Prostate gland (tissue), 2 donors: ENCODE results near the gene DTNB.

Experiments
- POLR2A ChIP-seq: fragments of 450-650 bp; IDR thresholded peaks from one replicate; pipeline ENCODE4 v1.6.1; 2016; ENCODE audit warnings: antibody characterized with exemption, mild to moderate bottlenecking
- TF ChIP-seq, protein P1 (sequence below), 4 experiments: fragments of 200-600 bp in 2 of 4; fragments of 450-650 bp in 2 of 4; sonication (generic) in 2 of 4; IDR thresholded peaks; 1 replicate in 3 of 4; 2 replicates in 1 of 4; pipeline ENCODE4 v1.5.1; 2016 to 2019; ENCODE audit warnings: antibody characterized with exemption in 4 of 4, mild to moderate bottlenecking in 2 of 4, moderate library complexity in 2 of 4

DNA sequence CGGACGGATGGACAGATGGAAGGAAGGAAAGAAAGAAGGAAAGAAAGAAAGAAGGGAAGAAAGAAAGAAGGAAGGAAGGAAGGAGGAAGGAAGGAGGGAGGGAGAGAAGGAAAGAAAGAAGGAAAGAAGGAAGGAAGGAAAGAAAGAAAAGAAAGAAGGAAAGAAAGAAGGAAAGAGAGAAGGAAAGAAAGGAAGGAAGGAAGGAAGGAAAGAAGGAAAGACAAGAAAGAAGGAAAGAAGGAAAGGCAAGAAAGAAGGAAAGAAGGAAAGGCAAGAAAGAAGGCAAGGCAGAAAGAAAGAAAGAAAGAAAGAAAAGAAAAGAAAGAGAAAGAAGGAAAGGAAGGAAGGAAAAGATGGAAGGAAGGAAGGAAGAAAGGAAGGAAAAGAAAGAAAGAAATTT lies 169.1 kb downstream of the DTNB start:
- TF ChIP-seq, protein P1, sequence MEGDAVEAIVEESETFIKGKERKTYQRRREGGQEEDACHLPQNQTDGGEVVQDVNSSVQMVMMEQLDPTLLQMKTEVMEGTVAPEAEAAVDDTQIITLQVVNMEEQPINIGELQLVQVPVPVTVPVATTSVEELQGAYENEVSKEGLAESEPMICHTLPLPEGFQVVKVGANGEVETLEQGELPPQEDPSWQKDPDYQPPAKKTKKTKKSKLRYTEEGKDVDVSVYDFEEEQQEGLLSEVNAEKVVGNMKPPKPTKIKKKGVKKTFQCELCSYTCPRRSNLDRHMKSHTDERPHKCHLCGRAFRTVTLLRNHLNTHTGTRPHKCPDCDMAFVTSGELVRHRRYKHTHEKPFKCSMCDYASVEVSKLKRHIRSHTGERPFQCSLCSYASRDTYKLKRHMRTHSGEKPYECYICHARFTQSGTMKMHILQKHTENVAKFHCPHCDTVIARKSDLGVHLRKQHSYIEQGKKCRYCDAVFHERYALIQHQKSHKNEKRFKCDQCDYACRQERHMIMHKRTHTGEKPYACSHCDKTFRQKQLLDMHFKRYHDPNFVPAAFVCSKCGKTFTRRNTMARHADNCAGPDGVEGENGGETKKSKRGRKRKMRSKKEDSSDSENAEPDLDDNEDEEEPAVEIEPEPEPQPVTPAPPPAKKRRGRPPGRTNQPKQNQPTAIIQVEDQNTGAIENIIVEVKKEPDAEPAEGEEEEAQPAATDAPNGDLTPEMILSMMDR (IDR thresholded peaks at IDR 0.05), result no peak
- TF ChIP-seq POLR2A, result no peak
